EH (cell line): ENCODE results near the gene ACAA1.
A peak's percentile ranks its signal among the peaks of the same experiment; 100 is the strongest.
"Not testable (repeated sequence)": the region's sequence is repeated elsewhere in the genome, so short reads cannot be mapped to it uniquely, and the experiment has no call there.

Source experiments
- DNase-seq: peaks from one replicate; pipeline ENCODE4 v3.0.0-alpha.2; 2015; ENCODE audit warnings: low read depth

ACAA1 gene

DNA sequence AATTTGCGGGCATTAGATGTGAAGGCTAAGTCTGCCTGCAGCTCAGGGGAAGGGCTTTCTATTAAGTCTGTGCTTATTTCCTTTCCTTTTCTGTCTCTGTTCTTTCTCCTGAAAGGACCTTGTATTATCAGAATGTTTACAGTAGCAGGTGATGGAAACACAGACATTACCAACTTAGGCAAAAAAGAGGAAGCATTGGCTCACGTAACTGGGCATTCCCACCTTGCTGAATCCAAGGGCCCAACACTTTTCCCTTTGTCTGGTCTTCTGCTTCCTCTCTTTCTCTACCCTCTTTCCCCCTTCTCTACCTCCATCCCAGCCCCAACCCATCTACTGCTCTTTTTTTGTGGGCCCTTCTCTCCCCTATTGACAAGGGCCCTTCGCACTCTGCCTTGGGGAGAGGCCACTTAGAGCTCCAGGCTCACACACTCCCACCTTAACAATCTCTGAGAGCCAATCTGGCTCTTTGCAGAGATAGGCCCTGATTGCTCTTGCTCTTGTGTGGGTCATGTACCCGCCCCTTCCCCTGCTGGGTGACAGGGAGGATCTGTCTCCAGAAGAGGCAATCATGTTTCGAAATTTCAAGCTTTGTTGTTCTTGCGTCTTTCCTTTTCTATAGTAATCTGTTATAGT is 35.0 kb downstream of the ACAA1 start:
- DNase-seq, result no peak

DNA sequence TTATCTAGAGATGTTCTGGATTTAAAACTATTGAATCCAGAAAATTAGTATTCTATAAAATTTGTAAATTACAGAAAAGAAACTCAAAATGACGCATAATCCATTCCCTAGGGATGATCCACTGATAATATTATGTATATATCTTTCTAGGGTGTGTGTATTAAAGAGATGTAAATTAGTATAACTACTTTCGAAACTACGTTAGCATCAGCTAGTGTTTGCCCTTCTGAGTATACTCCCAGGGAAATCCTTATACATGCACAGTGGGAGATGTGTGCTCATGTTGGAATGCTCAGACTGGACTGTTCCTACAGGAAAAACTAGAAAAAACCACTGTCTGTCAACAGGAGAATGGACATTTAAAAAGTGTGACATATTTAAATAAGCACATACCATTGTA is 36.4 kb downstream of the ACAA1 start:
- no peak for DNase-seq

DNA sequence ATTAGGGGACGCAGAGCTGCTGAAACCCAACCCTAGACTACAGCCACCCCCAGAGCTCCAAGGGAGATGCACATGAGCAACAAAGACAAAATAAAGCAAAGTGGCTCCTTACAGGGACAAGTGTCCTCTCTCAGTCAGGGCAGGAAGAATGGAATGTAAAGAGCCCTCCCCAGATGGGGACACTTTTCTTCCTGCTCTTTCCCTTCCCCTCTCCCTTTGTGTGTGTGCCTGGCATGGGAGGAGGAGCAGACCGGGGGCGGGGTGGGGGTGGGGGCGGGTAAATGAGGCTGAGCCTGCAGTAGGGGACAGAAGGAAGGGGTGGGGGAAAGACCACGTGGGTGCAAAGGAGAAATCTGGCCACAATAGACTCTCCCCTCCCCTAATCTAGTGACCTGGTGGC is 37.4 kb downstream of the ACAA1 start:
- DNase-seq, result no peak

DNA sequence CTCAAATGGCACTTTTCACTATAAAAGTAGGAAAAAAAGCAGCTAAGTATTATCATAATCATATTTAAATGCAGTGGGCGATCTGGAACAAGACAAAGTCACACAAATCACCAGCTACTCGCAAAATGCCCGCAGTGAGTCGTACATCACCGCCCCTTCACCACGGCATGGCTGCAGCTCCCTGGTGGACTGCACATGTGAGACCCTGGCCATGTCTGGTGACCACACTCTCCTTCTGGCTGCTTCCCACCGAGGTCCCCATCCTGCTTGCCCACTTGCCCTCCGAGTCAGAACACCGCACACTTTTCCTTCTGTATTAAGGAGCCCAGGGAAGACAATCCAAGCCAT is 38.6 kb downstream of the ACAA1 start:
- DNase-seq, result no peak

DNA sequence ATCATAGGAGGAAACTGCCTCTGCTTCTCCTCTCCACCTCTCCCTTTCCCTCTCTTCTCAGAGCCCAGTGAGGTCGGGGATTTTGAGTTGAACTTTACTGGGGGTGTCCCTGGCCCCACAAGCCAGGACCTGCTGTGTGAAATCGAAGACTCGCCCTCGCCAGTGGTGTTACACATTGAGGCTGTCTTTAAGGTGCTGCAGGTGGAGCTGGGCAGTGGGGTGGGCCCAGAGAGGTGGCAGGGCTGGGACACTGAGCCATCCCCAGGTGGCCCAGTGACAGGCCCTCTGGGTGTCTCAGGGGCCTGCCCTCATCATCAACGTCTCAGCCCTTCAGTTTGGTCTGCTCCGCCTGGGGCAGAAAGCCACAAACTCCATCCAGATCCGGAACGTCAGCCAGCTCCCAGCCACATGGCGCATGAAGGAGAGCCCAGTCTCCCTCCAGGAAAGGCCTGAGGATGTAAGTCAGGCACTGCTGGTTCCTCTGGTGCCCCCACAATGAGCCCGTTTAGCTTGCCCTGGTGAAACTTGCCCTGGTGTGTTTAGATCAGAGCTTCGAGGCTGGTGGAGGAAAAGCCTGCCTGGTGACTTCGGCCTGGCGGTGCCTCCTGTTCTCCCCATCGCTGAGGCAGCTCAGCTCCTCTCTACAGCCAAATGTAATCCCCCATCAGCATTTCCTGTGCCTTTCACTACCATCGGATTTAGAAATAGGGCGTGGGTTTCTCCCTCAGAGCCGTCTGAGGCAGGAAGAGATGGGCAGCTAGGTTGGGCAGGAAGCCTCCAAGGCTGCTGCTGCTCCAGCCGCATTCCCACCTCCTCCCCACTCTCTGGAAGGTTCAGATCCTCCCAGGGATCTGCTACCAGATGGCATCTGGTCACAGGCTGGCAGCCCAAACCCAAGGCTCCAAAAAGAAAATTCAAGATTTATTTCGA is 39.2 kb downstream of the ACAA1 start:
- DNase-seq, result no peak

DNA sequence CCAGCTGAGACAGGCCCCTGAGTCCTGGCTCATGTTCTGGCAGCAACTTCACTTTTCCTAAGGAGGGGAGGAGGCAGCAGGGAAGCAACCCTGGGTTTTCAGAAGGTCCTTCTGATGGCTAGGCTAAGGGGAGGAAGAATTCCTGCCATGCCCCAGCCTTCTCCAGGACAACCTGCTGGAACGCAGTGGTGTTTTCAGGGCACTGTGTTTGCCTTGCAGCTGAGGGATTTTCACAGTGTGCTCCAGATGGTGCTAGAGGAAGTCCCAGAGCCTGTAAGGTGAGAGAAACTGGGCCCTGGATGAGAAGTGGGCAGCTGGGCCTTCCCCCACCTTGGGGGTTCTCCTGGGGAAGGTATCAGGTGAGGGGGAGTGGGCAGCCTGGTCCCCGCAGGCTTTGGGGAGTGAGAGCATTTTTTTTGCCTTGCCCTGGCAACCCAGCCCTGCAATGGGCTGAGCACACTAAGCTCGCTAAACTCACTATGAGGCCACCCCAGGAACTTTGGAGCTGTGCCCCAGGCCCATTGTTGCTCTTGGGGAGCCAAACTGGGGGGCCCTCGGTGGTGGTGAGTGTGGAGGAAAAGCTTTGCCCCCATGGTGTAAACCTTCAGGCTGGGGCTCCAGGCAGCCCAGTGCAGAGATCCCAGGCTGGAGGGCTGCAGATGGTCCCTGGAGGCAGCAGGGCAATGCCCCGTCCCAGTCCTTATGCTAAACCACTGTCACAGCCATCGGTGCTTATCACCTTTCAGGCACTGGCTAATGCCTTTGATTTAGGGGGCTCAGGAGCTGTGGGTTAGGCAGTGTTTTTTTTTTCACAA is 41.1 kb downstream of the ACAA1 start:
- DNase-seq, result no peak

DNA sequence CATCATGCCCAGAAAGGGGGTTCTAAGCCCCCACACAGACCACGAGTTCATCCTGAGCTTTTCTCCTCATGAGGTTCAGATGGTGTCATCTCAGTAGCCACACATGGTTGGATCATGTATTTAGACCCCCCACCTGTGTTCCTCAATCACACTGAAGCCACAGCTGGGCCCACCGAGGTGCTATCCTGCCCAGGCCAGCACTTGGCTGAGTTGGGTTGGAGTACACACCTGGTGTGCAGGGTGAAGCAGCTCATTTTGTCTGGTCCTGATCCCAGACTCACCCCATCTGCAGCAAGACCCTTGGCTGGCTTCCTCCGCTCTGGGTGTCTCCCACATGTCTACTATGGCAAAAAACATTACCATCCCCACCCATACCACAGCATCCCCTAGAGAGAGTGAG is 41.9 kb downstream of the ACAA1 start:
- no peak for DNase-seq

DNA sequence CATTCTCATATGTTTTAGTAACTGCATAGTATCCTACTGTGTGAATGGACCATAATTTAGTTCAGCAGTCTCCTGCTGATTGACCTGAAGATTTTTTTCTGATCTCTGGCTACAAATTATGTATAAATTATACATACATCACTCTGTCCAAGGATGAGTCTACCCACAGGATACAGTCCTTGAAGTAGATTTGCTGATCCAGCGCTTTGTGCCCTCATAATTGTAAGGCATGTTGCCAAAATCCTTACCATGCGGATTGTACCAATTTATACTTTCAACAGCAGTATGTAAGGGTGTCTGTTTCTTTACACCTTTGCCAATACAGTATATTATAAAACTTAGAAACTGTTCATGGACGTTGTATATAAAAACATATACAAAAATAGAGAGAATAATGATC is 46.5 kb downstream of the ACAA1 start:
- DNase-seq, result no peak

DNA sequence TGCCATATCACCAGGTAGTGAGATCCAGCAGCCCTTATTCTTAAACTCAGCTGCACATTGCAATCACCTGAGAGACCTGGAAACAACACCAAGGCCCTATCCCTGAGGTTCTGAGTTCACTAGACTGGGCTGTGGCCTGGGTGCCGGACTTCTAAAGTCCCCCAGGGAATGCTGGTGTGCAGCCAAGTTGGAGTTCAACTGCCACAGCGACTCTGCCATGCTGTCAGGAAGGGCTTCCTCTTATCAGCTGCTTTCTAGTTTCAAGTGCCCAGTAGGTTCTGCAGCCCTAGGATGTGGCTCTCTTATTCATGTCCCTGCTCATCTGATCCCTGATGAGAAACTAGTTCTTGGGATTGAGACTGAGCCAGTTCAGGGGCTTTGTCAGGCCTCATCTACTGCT is 47.8 kb downstream of the ACAA1 start:
- DNase-seq, result no peak

DNA sequence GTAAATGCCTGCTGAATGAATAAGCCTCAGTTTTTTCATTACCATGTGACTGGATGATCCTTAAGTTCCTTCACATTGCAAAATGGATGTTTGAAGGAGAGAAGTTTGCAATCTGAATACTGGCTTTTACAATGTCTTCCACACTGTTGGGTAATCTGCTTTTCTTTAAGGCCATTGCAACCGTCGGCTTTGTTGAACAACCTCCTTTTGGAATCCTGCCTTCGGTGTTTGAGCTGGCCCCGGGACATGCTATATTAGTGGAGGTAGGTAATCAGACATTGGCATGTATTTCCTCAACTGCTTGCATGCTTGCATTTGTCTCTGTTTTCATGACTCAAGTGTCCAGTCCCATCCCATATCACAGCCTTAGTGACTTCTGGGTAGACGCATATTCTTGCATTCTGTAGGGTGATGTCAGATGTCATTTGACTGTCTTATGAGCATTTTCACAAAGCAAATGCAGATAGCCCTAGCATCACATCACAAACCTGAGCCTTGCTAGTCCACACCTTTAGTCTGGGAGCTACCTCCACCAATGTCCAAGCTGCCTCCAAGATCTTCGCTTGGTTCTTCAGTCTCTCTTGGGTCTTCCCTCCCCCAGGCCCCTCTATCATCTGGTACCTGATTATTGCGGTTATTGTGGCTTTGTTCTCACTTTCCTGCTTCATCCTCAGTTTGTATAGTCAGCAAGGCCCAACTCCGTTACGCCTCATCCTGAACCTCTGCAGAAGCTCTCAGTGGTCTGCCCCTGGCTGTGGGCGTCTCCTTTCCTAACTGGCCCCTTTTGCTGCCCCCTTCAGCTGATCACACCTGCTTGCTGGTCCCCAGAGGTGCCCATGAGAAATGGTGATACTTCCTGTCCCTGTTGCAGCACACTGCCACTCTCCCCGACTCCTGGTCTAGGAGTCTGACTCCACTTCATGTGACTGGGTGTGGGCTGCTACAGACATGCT is 48.5 kb downstream of the ACAA1 start:
- DNase-seq, result no peak

DNA sequence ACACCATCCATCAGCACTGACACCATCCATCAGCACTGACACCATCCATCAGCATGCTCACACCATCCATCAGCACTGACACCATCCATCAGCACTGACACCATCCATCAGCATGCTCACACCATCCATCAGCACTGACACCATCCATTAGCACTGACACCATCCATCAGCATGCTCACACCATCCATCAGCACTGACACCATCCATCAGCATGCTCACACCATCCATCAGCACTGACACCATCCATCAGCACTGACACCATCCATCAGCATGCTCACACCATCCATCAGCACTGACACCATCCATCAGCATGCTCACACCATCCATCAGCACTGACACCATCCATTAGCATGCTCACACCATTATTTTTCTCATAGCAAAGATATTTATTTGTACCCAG is 49.6 kb downstream of the ACAA1 start:
- not testable (repeated sequence) for DNase-seq

DNA sequence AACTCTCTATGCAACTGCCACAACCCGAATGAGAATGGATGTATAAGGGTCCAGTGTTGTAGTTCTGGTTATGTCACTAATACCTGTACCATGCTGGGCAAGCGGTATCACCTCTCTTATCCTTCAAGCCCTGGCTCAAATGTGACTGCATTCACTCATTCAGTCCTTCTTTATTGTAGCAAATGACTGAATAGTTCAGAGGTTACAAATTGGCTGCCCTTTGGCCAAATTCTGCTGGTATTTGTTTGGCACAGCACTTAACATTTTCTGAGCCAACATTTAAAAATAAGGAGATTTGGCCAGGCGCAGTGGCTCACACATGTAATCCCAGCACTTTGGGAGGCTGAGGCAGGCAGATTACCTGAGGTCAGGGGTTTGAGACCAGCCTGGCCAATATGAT is 50.4 kb downstream of the ACAA1 start:
- DNase-seq, result no peak

DNA sequence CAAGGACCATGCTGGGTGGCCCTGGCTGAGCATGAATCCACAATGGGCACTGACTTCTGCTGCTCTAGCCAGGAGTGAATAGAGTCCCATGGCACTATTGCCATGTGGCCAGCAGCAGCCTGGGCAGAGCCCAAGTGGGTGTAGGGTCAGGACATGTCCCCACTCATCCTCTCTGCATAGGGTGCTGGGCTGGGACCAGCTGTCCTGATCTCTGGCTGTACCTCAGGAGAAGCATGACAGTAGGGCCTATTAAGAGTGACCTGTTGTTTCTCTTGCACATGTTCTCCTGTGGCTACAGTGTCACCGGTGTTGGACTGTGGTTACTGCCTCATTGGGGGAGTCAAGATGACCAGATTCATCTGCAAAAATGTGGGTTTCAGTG is 51.0 kb downstream of the ACAA1 start:
- DNase-seq, result no peak

DNA sequence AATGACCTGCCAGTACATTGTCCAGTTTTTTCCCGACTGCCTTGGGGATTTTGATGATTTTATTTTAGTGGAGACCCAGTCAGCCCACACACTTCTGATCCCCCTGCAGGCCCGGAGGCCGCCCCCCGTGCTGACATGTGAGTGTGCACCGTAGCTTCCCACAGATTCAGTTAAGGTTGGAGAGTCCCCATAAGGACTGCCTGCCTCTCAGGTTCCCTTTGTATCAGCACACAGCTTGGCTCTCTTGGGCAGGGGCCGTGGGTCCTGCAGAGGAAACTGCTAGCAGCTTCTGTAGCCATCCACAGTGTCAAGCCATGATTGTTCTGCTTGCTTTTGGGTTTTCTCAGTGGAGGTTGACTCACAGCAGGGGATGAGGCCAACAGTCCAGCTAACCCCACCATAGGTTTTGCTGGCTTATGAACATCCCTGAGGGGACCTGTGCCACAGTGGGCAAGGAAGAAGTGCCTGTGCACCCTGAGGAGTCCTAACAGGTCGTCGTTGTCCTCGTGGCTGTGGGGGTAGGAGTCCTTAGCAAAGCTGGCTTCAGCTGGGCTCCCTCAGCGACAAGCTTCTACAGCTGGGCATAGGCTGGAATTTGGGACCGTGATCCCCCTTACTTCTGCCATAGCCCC is 51.5 kb downstream of the ACAA1 start:
- no peak for DNase-seq

DNA sequence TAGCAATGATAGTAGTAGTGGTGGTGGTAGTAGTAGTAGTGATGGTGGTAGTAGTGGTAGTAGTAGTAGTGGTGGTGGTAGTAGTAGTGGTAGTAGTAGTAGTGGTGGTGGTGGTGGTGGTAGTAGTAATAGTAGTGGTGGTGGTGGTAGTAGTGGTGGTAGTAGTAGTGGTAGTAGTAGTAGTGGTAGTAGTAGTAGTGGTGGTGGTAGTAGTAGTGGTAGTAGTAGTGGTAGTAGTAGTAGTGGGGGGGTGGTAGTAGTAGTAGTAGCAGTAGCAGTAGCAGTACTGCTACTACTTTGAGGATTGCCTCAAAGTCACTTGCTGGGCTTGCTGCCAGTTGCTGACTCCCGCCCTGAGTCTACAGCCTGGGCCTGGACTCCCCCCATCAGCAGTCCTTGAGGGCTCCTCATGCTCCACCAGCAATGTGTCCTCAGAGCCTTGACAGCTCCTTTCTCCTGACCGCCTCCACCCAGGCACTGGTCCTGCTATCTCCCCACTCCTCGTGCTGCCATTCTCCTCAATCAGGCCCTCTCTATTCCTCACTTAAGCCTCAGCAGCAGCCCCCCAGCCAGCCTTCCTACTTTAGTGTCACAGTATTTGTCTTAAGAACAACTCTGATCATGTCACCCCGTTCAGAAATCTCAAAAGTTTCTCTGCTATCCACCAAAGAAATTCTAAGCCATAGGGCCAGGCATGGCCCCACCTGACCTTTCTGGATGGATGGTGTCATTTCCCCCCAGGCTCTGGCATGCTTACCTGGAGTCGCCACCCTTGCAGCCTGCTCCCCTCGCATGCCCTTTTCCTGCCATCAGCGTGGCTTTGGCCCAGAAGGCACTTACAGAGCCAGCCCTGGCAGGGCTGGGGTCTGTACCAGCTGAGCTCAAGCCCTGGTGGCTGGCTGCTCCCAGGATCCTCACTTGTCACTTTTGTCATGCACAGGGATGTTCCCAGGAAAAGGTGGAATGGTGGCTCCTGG is 52.3 kb downstream of the ACAA1 start:
- DNase-seq, result peak; percentile 49

DNA sequence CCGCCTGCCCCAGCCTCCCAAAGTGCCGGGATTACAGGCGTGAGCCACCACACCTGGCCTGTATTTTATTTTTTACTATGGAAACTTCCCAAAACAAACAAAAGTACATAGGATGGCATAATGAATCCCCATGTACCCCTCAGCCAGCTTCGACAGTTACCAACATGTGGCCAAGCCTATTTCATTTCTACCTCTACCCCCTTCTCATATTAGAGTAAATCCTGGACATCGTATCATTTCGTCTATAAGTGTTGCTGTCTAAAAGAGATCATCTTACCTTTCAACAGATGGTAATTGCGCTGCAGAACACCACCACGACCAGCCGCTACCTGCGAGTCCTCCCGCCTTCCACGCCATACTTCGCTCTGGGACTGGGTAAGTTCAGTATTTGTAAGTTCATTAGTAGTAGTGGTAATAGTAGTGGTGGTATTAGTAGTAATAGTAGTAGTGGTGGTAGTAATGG is 53.0 kb downstream of the ACAA1 start:
- DNase-seq, result no peak

DNA sequence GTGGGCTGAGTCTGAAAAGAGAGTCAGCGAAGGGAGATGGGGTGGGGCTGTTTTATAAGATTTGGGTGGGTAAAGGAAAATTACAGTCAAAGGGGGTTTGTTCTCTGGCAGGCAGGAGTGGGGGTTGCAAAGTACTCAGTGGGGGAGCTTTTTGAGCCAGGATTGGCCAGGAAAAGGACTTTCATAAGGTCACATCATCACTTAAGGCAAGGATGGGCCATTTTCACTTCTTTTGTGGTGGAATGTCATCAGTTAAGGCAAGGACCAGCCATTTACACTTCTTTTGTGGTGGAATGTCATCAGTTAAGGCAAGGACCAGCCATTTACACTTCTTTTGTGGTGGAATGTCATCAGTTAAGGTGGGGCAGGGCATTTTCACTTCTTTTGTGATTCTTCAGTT is 53.7 kb downstream of the ACAA1 start:
- not testable (repeated sequence) for DNase-seq

DNA sequence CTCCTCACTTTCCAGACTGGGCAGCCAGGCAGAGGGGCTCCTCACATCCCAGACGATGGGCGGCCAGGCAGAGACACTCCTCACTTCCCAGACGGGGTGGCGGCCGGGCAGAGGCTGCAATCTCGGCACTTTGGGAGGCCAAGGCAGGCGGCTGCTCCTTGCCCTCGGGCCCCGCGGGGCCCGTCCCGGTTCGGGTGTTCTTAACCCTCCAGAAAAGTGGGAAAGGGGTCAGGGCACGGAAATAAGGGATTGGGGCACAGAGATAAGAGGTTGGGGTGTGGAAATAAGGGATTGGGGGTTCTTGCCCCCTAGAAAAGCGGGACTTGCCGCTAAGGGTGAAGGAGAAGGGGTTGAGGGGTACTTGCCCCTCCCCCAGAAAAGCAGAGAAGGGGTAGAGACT is 54.6 kb downstream of the ACAA1 start:
- not testable (repeated sequence) for DNase-seq

DNA sequence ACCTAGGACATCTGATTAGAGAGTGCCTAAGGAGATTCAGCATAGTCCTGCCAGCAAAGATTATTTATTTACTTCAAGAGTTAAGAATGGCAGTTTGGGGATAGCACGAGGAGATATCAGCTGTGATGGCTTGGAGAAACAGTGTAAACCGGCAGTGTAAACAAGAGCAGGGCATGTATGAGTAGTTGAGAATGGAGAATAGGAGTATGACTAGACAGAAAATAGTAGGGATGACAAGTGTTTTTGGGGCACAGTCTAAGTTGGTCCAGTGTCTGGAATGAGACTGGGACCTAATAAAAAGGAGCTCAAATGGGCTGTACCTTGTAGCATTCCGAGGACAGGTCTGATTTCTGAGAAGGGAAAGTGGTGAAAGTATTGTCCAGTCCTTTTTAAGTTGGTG is 59.9 kb downstream of the ACAA1 start:
- not testable (repeated sequence) for DNase-seq
